Measurements from ENCODE around the gene LENG8. TPM values are rescaled to one million over a fixed set of nuclear protein-coding genes. Genes with fewer than 3 reads are reported as not detected.
"Not testable (repeated sequence)": the region's sequence is repeated elsewhere in the genome, so short reads cannot be mapped to it uniquely, and the experiment has no call there.

LENG8 gene
- total RNA-seq, 5 donors from 2014 or later (not counting 1 experiment from before 2014, with no cell fraction given), result 506 to 622 (median 618) TPM

GRCh38 chr19:54497747-54498450 is 48.9 kb downstream of the LENG8 start:
- 0% methylated on average over 2 of the region's 15 CpGs for WGBS (ENCODE audit: insufficient coverage)
- H3K36me3 ChIP-seq (ENCODE audit: control insufficient read depth in 2 of 2, extremely low read depth in 1 of 2, insufficient read depth in 1 of 2, low read length in 1 of 2); H3K9me3 ChIP-seq; H3K9me3 Mint-ChIP-seq; H3K27ac ChIP-seq (ENCODE audit: low read length); CTCF ChIA-PET; H3K27ac Mint-ChIP-seq; POLR2A ChIA-PET; H3K36me3 Mint-ChIP-seq: not testable (repeated sequence)
- ATAC-seq (replicated peaks in 1 of 4), result peak; percentile 54 to 87 (median 77)
- Histone ChIP-seq H3K4me3 (ENCODE audit: control insufficient read depth in 1 of 2, extremely low read depth in 1 of 2, low read length in 1 of 2) (peak overlapping the region in 1 of 2 donors; percentile 35), H3K4me1 (ENCODE audit: control insufficient read depth in 1 of 2, extremely low read depth in 1 of 2, insufficient read depth in 2 of 2, low read length in 2 of 2) (peaks cover 2 to 27% of the 10 kb centered on the region in 2 experiments), H3K27me3 (replicated peaks in 1 of 2; ENCODE audit: control insufficient read depth in 2 of 2, extremely low read depth in 1 of 2, insufficient read depth in 2 of 2, low read length in 1 of 2) (peaks cover 0 to 25% of the 10 kb centered on the region in 2 experiments)
- Mint-ChIP-seq H3K4me3 (peak overlapping the region; percentile 13 to 67 (median 28)), H3K27me3 (peaks cover 8 to 52% of the 10 kb centered on the region in 2 donors), H3K4me1 (peaks cover 22 to 43% (median 24%) of the 10 kb centered on the region in 3 donors)
- peak in 1 of 35 experiments; percentile 29 for DNase-seq

DNA sequence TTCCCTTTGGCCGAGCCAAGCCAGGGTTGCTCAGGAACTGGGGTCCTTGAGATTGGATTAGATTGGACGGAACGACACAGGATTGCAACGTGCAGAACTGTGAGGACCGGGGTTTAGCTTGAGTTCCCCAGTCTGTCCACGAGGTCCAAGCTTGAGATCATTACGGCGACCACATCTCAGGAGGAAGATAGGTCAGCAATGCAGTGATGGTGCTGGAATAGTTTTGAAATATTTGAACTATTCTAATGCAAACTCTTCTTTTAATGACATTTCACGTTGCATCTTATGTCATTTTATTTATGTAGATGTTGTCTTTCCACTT is 49.4 kb downstream of the LENG8 start:
- peak in 1 of 4 experiments; percentile 17 for ATAC-seq (replicated peaks in 1 of 4)
- peaks cover 0 to 22% of the 10 kb centered on the region in 2 experiments for H3K27me3 ChIP-seq (replicated peaks in 1 of 2; ENCODE audit: control insufficient read depth in 2 of 2, extremely low read depth in 1 of 2, insufficient read depth in 2 of 2, low read length in 1 of 2)
- H3K36me3 Mint-ChIP-seq; H3K36me3 ChIP-seq (ENCODE audit: control insufficient read depth in 2 of 2, extremely low read depth in 1 of 2, insufficient read depth in 1 of 2, low read length in 1 of 2); CTCF ChIA-PET; H3K9me3 ChIP-seq; H3K27ac Mint-ChIP-seq; H3K27ac ChIP-seq (ENCODE audit: low read length); DNase-seq; H3K9me3 Mint-ChIP-seq; POLR2A ChIA-PET: not testable (repeated sequence)
- peaks cover 22 to 47% (median 24%) of the 10 kb centered on the region in 3 donors for H3K4me1 Mint-ChIP-seq
- H3K4me3 ChIP-seq (ENCODE audit: control insufficient read depth in 1 of 2, extremely low read depth in 1 of 2, low read length in 1 of 2), result peak overlapping the region in 1 of 2 donors; percentile 35
- peak overlapping the region in 2 of 3 donors; percentile 28 to 67 for H3K4me3 Mint-ChIP-seq
- peaks cover 2 to 29% of the 10 kb centered on the region in 2 experiments for H3K4me1 ChIP-seq (ENCODE audit: control insufficient read depth in 1 of 2, extremely low read depth in 1 of 2, insufficient read depth in 2 of 2, low read length in 2 of 2)
- WGBS (ENCODE audit: insufficient coverage), result 77% methylated on average over 4 of the region's 9 CpGs
- H3K27me3 Mint-ChIP-seq, result peaks cover 8 to 47% of the 10 kb centered on the region in 2 donors

GRCh38 chr19:54502518-54503048 is 53.6 kb downstream of the LENG8 start, which contains the start of gene LAIR2:
Gene LAIR2 (plus strand): TSS chr19:54502831. CDS start chr19:54502919, 88 bp downstream.
- CTCF ChIA-PET, result interaction anchor here in 1 of 2 donors (0.6 to 1.1 kb wide), 2 partner anchors 24 to 543 kb away, joined by 3 to 4 read pairs; no protein-coding TSS in a partner anchor
- Mint-ChIP-seq H3K27me3 (peaks cover 3 to 43% of the 10 kb centered on the region in 2 donors), H3K4me3 (peak within 1 kb of the TSS in 1 of 3 donors; percentile 67), H3K36me3 (no peaks in the 10 kb centered on the region), H3K9me3 (no peaks in the 10 kb centered on the region), H3K4me1 (peaks cover 24 to 43% (median 35%) of the 10 kb centered on the region in 3 donors), H3K27ac (no peak within 1 kb of the TSS)
- peak in 10 of 35 experiments; percentile 10 to 45 (median 15) for DNase-seq
- ATAC-seq (replicated peaks in 1 of 4), result peak in 1 of 4 experiments; percentile 56
- H3K4me3 ChIP-seq (ENCODE audit: control insufficient read depth in 1 of 2, extremely low read depth in 1 of 2, low read length in 1 of 2), result peak within 1 kb of the TSS; percentile 23 to 32
- H3K4me1 ChIP-seq (ENCODE audit: control insufficient read depth in 1 of 2, extremely low read depth in 1 of 2, insufficient read depth in 2 of 2, low read length in 2 of 2), result peaks cover 2 to 47% of the 10 kb centered on the region in 2 experiments
- H3K27me3 ChIP-seq (replicated peaks in 1 of 2; ENCODE audit: control insufficient read depth in 2 of 2, extremely low read depth in 1 of 2, insufficient read depth in 2 of 2, low read length in 1 of 2), result peaks cover 0 to 20% of the 10 kb centered on the region in 2 experiments
- WGBS (ENCODE audit: insufficient coverage), result 55% methylated on average over 7 of the region's 14 CpGs
- H3K27ac ChIP-seq (ENCODE audit: low read length), result no peak within 1 kb of the TSS
- no peaks in the 10 kb centered on the region for H3K36me3 ChIP-seq (ENCODE audit: control insufficient read depth in 2 of 2, extremely low read depth in 1 of 2, insufficient read depth in 1 of 2, low read length in 1 of 2)
- POLR2A ChIA-PET, result no interaction called here
- H3K9me3 ChIP-seq, result no peaks in the 10 kb centered on the region

DNA sequence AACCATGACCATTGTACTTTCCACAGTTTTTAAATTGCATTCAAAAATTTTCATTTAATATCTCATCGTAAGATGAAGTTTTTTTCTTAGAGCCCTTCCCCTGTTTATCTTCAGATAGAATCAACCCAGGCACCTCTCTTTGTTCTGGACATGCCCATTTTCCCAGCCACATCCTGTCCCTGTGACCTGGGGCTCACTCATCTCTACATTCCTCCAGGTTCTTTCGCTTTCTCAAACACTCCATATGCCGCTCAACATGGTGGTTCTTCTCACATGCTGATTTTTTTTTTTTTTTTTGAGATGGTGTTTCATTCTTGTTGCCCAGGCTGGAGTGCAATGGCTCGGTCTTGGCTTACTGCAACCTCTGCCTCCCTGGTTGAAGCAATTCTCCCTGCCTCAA is 56.5 kb downstream of the LENG8 start:
- Mint-ChIP-seq H3K27me3 (peaks cover 0 to 39% of the 10 kb centered on the region in 2 donors), H3K4me1 (peaks cover 14 to 36% (median 24%) of the 10 kb centered on the region in 3 donors)
- POLR2A ChIA-PET; ATAC-seq (replicated peaks in 1 of 4); H3K36me3 Mint-ChIP-seq; H3K27ac Mint-ChIP-seq; DNase-seq; H3K4me3 ChIP-seq (ENCODE audit: control insufficient read depth in 1 of 2, extremely low read depth in 1 of 2, low read length in 1 of 2); H3K9me3 ChIP-seq; H3K27ac ChIP-seq (ENCODE audit: low read length); H3K36me3 ChIP-seq (ENCODE audit: control insufficient read depth in 2 of 2, extremely low read depth in 1 of 2, insufficient read depth in 1 of 2, low read length in 1 of 2); H3K4me3 Mint-ChIP-seq; H3K9me3 Mint-ChIP-seq: not testable (repeated sequence)
- peaks cover 0 to 15% of the 10 kb centered on the region in 2 experiments for H3K27me3 ChIP-seq (replicated peaks in 1 of 2; ENCODE audit: control insufficient read depth in 2 of 2, extremely low read depth in 1 of 2, insufficient read depth in 2 of 2, low read length in 1 of 2)
- WGBS (ENCODE audit: insufficient coverage), result 60% methylated on average over 1 of the region's 4 CpGs
- H3K4me1 ChIP-seq (ENCODE audit: control insufficient read depth in 1 of 2, extremely low read depth in 1 of 2, insufficient read depth in 2 of 2, low read length in 2 of 2), result peaks cover 2 to 51% of the 10 kb centered on the region in 2 experiments
- CTCF ChIA-PET, result interaction anchor here in 1 of 2 donors (0.7 kb wide), 1 partner anchor 89 kb away, joined by 6 read pairs; no protein-coding TSS in a partner anchor

DNA sequence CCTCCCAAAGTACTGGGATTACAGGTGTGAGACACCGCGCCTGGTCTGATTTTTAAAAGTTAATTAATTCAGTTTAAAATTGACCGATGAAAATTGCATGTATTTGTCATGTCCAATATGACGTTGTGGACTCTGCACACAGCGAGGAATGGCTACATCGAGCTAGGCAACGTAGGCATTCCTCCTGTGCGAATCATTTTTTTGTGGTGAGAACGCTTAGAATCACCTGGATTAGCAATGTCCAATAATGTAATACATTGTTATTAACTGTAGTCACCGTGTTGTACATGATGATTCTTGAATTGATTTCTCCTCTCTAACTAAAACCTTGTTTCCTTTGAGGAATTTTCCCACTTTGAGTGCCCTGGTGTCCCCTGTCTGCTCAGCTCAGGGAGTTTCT is 57.1 kb downstream of the LENG8 start:
- CTCF ChIA-PET, result interaction anchor here in 1 of 2 donors (0.7 kb wide), 1 partner anchor 89 kb away, joined by 6 read pairs; no protein-coding TSS in a partner anchor
- no peak for ATAC-seq (replicated peaks in 1 of 4)
- POLR2A ChIA-PET, result no interaction called here

GRCh38 chr19:54507038-54507717 is 58.2 kb downstream of the LENG8 start:
- peak; percentile 21 to 62 (median 45) for ATAC-seq (replicated peaks in 1 of 4)
- Histone ChIP-seq H3K27ac (ENCODE audit: low read length) (peak overlapping the region; percentile 51), H3K4me1 (ENCODE audit: control insufficient read depth in 1 of 2, extremely low read depth in 1 of 2, insufficient read depth in 2 of 2, low read length in 2 of 2) (peaks cover 2 to 49% of the 10 kb centered on the region in 2 experiments)
- WGBS (ENCODE audit: insufficient coverage), result no CpG with 5 or more reads among the region's 15 CpGs
- H3K9me3 Mint-ChIP-seq; H3K36me3 ChIP-seq (ENCODE audit: control insufficient read depth in 2 of 2, extremely low read depth in 1 of 2, insufficient read depth in 1 of 2, low read length in 1 of 2); H3K27me3 ChIP-seq (replicated peaks in 1 of 2; ENCODE audit: control insufficient read depth in 2 of 2, extremely low read depth in 1 of 2, insufficient read depth in 2 of 2, low read length in 1 of 2); H3K4me3 ChIP-seq (ENCODE audit: control insufficient read depth in 1 of 2, extremely low read depth in 1 of 2, low read length in 1 of 2); POLR2A ChIA-PET; DNase-seq; H3K9me3 ChIP-seq; CTCF ChIA-PET; H3K36me3 Mint-ChIP-seq: not testable (repeated sequence)
- Mint-ChIP-seq H3K4me3 (peak overlapping the region in 1 of 3 donors; percentile 45), H3K27me3 (peaks cover 0 to 31% of the 10 kb centered on the region in 2 donors), H3K27ac (peak overlapping the region in 1 of 2 donors; percentile 61), H3K4me1 (peaks cover 14 to 35% (median 24%) of the 10 kb centered on the region in 3 donors)

More for the DNA sequence above, 57.1 kb downstream of the LENG8 start:
- Histone ChIP-seq H3K9me3 (no peaks in the 10 kb centered on the region), H3K27ac (ENCODE audit: low read length) (peak overlapping the region; percentile 40), H3K4me1 (ENCODE audit: control insufficient read depth in 1 of 2, extremely low read depth in 1 of 2, insufficient read depth in 2 of 2, low read length in 2 of 2) (peaks cover 2 to 51% of the 10 kb centered on the region in 2 experiments), H3K27me3 (replicated peaks in 1 of 2; ENCODE audit: control insufficient read depth in 2 of 2, extremely low read depth in 1 of 2, insufficient read depth in 2 of 2, low read length in 1 of 2) (peaks cover 0 to 11% of the 10 kb centered on the region in 2 experiments), H3K4me3 (ENCODE audit: control insufficient read depth in 1 of 2, extremely low read depth in 1 of 2, low read length in 1 of 2) (no peak overlapping the region), H3K36me3 (ENCODE audit: control insufficient read depth in 2 of 2, extremely low read depth in 1 of 2, insufficient read depth in 1 of 2, low read length in 1 of 2) (no peaks in the 10 kb centered on the region)
- no peaks in the 10 kb centered on the region for H3K9me3 Mint-ChIP-seq
- WGBS (ENCODE audit: insufficient coverage), result 63% methylated on average over 5 of the region's 10 CpGs
- no peak for DNase-seq
- H3K27ac Mint-ChIP-seq, result peak overlapping the region; percentile 45 to 55
- H3K27me3 Mint-ChIP-seq, result peaks cover 0 to 35% of the 10 kb centered on the region in 2 donors
- H3K4me1 Mint-ChIP-seq, result peaks cover 14 to 36% (median 24%) of the 10 kb centered on the region in 3 donors
- peak overlapping the region in 1 of 3 donors; percentile 45 for H3K4me3 Mint-ChIP-seq
- H3K36me3 Mint-ChIP-seq, result no peaks in the 10 kb centered on the region

Data from T-cell (primary cell).